GM12891 (cell line): ENCODE results near the gene PTPN2.
"Not testable (repeated sequence)": the region's sequence is repeated elsewhere in the genome, so short reads cannot be mapped to it uniquely, and the experiment has no call there.

Experiments used
- DNase-seq: peaks from one replicate; pipeline ENCODE4 v3.0.0; 2011; ENCODE audit warnings: low spot score; ENCODE audit not compliant: insufficient read length
- FAIRE-seq: peaks from 2 replicates; lab custom pipeline; 2011; peaks lifted over from hg19 to GRCh38; lab: Jason Lieb, UNC
- PAX5 ChIP-seq: IDR thresholded peaks from 2 replicates; pipeline ENCODE4 v1.6.1; 2011; ENCODE audit warnings: low read length, moderate library complexity, mild to moderate bottlenecking; ENCODE audit not compliant: insufficient read depth, severe bottlenecking
- POLR2A ChIP-seq: IDR thresholded peaks from 2 replicates; pipeline ENCODE4 v1.6.1; 2011; ENCODE audit warnings: low read depth, low read length, control low read depth
- POLR2AphosphoS5 ChIP-seq: IDR thresholded peaks from 2 replicates; pipeline ENCODE4 v1.6.1; 2011; ENCODE audit warnings: low read depth, low read length, control low read depth
- POU2F2 ChIP-seq: IDR thresholded peaks from 2 replicates; pipeline ENCODE4 v1.6.1; 2011; ENCODE audit warnings: low read depth, mild to moderate bottlenecking, control low read depth, low read length, moderate library complexity
- SPI1 ChIP-seq: IDR thresholded peaks from 2 replicates; pipeline ENCODE4 v1.6.1; 2011; ENCODE audit warnings: low read depth, low read length, control low read depth
- TAF1 ChIP-seq: IDR thresholded peaks from 2 replicates; pipeline ENCODE4 v1.6.1; 2011; ENCODE audit warnings: low read depth, low read length, control low read depth

The PTPN2 gene

DNA sequence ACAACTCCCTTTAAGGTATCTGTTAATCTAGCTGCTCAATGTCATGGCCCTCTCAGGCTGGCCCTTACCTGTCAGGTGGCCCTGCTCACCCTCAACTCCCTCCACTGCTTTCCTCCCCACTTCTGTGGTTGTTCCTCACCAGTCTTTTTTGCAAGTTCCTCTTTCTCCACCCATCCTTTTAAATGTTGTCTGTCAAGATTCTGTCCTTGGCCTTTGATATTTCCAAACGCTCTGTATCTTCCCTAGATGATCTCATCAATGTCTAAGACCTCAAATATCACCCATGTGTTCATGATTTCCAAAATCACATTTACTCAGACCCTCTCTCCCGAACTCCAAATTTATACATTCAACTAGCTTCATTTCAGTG lies 3.5 kb downstream of the PTPN2 start:
- DNase-seq, result no peak
- TF ChIP-seq POLR2AphosphoS5 (no peak), POU2F2 (no peak), SPI1 (peak; percentile 58)
- no peak for FAIRE-seq

DNA sequence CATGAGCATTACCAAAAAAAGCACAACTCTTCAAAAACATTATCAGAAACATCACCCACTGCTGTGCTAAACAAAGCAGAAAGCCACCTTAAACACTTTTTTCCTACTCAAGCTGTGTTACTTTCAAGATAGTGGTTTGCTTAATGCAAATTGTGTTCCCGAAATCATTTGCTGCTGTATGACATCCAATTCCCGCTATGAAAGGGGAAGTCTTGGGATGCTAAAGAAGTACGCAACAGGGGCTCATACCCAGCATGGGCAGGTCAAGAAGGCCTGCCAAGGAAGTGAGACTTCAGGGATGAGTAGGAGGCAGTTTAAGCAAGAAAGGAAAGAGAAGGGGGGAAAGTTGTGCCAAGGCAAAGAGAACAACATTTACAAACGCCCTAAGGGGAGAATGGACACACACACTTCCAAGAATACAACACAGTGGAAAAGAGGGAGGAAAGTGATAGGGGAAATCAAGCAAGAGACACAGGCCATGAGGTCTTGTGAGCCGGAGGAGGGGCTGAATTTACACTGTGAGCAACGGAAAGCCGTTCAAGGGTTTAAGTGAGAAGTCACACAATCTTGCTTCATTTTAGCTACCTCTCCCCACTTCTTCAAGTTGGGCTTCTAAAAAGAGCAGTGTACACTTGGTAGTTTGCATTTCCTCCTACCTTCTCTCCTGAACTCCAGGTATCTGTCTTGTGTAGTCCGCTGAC lies 4.0 kb downstream of the PTPN2 start:
- TF ChIP-seq POLR2A (no peak), POU2F2 (peak; percentile 29; the same call in 1 of the 2 replicates), POLR2AphosphoS5 (no peak), TAF1 (no peak), SPI1 (peak; percentile 83), PAX5 (no peak)
- FAIRE-seq (peak; percentile 59), DNase-seq (no peak)

DNA sequence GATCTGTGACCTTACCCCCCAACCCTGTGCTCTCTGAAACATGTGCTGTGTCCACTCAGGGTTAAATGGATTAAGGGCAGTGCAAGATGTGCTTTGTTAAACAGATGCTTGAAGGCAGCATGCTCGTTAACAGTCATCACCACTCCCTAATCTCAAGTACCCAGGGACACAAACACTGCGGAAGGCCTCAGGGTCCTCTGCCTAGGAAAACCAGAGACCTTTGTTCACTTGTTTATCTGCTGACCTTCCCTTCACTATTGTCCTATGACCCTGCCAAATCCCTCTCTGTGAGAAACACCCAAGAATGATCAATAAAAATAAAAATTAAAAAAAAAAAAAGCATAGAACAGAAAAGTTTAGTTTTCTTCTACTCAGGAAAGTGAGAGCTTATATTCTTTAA lies 9.0 kb downstream of the PTPN2 start:
- FAIRE-seq, DNase-seq: not testable (repeated sequence)

DNA sequence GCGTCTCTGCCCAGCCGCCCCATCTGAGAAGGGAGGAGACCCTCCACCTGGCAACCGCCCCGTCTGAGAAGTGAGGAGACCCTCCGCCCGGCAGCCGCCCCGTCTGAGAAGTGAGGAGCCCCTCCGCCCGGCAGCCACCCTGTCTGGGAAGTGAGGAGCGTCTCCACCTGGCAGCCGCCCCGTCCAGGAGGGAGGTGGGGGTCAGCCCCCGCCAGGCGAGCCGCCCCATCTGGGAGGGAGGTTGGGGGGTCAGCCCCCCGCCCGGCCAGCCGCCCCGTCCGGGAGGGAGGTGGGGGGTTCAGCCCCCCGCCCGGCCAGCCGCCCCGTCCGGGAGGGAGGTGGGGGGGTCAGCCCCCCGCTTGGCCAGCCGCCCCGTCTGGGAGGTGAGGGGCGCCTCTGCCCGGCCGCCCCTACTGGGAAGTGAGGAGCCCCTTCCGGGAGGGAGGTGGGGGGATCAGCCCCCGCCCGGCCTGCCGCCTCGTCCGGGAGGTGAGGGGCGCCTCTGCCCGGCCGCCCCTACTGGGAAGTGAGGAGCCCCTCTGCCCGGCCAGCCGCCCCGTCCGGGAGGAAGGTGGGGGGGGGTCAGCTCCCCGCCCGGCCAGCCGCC lies 10.0 kb downstream of the PTPN2 start:
- FAIRE-seq, DNase-seq: not testable (repeated sequence)

DNA sequence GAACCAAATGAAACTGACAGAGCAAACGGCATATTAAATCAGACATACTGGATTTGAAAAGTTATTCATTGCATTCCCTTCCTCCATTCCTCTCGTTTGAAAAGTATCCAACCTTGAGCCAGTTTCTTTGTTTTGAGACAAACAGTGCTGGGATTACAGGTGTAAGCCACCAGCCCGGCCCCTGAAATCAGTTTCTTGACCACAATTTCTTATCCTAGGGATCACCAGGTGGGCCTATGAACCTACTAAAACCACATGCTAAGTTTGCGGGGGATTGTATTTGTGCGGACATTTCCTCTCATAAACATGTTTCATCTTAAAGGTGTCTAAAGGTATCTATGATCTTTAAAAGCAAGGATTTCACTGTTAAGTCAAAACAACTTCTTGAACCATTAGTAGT lies 11.6 kb downstream of the PTPN2 start:
- FAIRE-seq (no peak), DNase-seq (no peak)
- TF ChIP-seq TAF1 (no peak), SPI1 (no peak), PAX5 (no peak), POLR2A (no peak)

DNA sequence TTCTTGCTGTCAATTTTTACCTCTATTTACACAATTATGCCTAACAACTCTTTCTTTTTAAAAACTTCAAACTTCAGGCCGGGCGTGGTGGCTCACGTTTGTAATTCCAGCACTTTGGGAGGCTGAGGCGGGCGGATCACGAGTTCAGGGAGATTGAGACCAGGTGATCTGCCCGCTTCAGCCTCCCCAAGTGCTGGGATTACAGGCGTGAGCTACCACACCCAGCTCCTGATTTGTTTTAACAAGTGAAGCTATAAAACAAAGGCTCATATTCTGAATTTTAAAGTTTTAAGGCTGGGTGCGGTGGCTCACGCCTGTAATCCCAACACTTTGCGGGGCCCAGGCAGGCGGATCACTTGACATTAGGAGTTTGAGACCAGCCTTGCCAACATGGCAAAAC lies 15.5 kb downstream of the PTPN2 start:
- TF ChIP-seq POU2F2 (no peak), POLR2AphosphoS5 (no peak), POLR2A (no peak)
- DNase-seq (no peak), FAIRE-seq (no peak)

DNA sequence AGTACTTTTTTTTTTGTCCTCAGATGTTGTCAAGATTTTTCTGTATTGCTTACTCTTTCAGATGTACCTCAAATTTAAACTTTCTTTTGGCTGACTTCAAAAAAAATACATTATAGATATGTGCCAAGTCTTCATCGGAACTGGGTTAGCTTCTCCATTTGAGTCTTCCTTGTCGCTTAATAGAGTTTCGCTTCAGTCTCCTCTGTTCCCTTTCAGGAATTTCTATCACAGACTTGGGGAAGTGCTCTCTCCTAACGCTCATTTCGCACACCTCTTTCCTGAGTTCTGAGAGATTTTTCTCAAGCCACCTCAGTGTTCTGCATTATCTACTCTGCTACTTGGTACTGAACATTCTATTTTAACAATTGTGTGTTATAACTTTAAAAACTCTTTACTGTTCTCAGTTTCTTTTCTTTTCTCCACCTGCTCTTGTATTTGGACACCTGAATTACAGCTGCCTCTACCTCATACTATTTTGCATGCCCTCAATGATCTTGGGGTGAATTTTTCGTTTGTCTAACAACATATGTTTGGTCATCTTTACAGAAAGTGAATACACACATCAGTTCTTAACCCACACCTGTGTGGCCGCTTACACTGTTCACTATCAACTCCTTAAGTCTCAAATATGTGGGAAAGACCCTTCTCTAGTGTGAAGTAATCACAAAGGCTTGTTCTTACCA lies 16.5 kb downstream of the PTPN2 start:
- TF ChIP-seq TAF1 (no peak), POLR2A (no peak), POU2F2 (no peak), SPI1 (0 out of 2 replicates have a peak, but pooled peaks have one; percentile 10), POLR2AphosphoS5 (no peak)
- no peak for FAIRE-seq
- DNase-seq, result no peak

DNA sequence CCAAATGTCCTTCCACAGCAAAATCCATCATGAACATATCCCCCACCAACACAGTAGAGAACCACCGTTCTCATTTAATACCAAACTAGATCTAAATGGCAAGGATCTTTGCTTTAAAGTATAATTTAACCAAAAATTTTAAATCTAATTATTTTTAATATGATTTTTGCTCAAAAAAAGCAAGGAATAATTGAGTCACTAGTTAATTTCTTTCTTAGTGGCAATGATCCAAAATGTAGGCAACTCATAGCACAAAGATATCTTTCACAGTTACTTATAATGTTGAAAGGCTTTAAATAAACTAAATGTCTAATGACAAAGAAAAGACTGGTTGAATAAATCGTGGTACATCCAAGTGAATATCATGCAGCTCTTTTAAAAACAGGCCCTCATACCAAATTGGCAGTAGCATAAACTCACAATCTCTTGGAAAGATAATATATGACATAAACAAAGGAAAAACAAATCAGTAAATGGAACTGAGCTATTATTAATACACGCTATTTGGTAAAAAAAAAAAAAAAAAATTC lies 20.3 kb downstream of the PTPN2 start:
- DNase-seq (no peak), FAIRE-seq (no peak)
- TF ChIP-seq TAF1 (no peak), SPI1 (no peak), POU2F2 (no peak), PAX5 (no peak), POLR2AphosphoS5 (no peak), POLR2A (no peak)

DNA sequence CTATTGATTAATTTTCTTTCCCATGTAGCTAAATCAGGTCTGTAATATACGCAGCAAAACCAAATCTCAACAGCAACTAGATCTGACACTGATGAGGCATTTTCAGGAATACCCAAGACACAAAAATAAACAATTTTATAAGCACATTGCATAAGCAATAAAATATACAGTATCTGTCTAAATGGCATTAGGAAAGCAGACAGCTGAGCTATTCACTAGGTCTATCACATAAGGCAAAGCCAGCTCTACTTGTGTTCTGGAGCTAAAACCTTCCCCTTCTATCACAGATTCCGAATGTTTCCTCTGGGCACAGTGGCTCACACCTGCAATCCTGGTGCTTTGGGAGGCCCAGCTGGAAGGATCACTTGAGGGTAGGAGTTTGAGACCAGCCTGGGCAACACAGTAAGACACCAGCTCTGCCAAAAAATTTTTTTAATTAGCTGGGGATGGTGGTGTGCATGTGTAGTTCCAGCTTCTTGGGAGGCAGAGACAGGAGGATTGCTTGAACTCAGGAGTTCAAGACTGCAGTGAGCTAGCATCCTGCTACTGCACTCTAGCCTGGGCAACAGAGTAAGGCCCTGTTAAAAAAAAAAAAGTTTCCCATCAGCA lies 21.1 kb downstream of the PTPN2 start:
- DNase-seq (no peak), FAIRE-seq (peak; percentile 57)
- TF ChIP-seq POLR2A (no peak), TAF1 (no peak), PAX5 (no peak), POU2F2 (no peak), POLR2AphosphoS5 (no peak), SPI1 (no peak)

DNA sequence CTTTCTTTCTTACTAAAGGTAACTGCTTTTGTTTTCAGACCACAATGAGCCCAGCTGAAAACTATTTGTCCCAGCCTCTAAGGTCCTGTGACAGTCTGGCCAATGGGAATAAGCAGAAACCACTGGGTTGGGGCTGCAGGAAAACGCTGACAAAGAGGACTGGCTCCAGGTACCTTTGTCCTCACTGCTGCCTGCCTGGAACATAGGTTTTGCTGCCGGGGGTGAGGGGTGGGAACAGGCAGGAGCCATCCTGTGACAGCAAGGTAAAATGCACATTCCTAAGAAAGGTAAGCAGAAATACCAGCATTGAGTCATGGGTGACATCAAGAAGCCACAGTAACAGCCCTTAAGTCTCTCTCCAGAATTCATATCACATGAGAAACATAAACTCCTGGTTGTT lies 21.6 kb downstream of the PTPN2 start:
- DNase-seq (no peak), FAIRE-seq (no peak)
- TF ChIP-seq POLR2AphosphoS5 (no peak), POU2F2 (no peak), TAF1 (no peak), PAX5 (no peak), POLR2A (no peak), SPI1 (no peak)
